Upper lobe of left lung (tissue), 6 donors: Measurements from ENCODE around the gene HOXB7. TPM values are rescaled to one million over a fixed set of nuclear protein-coding genes. Genes with fewer than 3 reads are reported as not detected.

Source experiments
- ATAC-seq, 2 donors: fragments of 200-7000 bp; cut with Tn5 transposase; one replicate each; pipeline ENCODE4 v1.9.1; 2022; ENCODE audit warnings: mild to moderate bottlenecking in 2 of 2, moderate library complexity in 2 of 2; ENCODE audit not compliant: low FRiP score in 2 of 2
- DNase-seq, 2 donors: peaks; one replicate each; pipeline ENCODE4 v3.0.0-alpha.2; 2019 to 2020
- H3K27ac ChIP-seq, 4 donors: fragments of 200-600 bp; sonication (generic); one replicate each; pipeline ENCODE4 v1.5.1; 2016 to 2019
- H3K27me3 ChIP-seq, 4 donors: fragments of 200-600 bp; sonication (generic); one replicate each; pipeline ENCODE4 v1.5.1; 2017 to 2019
- H3K36me3 ChIP-seq, 4 donors: fragments of 200-600 bp; sonication (generic); one replicate each; pipeline ENCODE4 v1.5.1; 2016 to 2019
- H3K4me1 ChIP-seq, 4 donors: fragments of 200-600 bp; sonication (generic); one replicate each; pipeline ENCODE4 v1.5.1; 2018 to 2019
- H3K4me3 ChIP-seq, 4 donors: fragments of 200-600 bp; sonication (generic); one replicate each; pipeline ENCODE4 v1.5.1; 2017 to 2019; ENCODE audit warnings: mild to moderate bottlenecking in 2 of 4, moderate library complexity in 1 of 4
- H3K9me3 ChIP-seq, 4 donors: fragments of 200-600 bp; sonication (generic); one replicate each; pipeline ENCODE4 v1.5.1; 2018 to 2019
- EP300 ChIP-seq, 4 donors: sonication (generic); formaldehyde crosslinking; IDR thresholded peaks; one replicate each; pipeline ENCODE4 v1.5.1; 2017; ENCODE audit warnings: antibody characterized with exemption in 4 of 4, control low read depth in 2 of 4
- POLR2A ChIP-seq, 4 donors: fragments of 450-650 bp; IDR thresholded peaks; one replicate each; pipeline ENCODE4 v1.5.1; 2016 to 2017; ENCODE audit warnings: antibody characterized with exemption in 4 of 4, mild to moderate bottlenecking in 2 of 4
- POLR2AphosphoS5 ChIP-seq, 2 donors: sonication (generic); formaldehyde crosslinking; IDR thresholded peaks; one replicate each; pipeline ENCODE4 v1.5.1; 2017; ENCODE audit warnings: antibody characterized with exemption in 2 of 2
- WGBS, 2 donors: methylation state at CpG; one replicate each; pipeline ENCODE4 v1.1.5; 2017 to 2018; 5-methylcytosine and 5-hydroxymethylcytosine counted together
- total RNA-seq, 6 donors: library from RNA; depleted of rRNA in 4 of 6; stranded (reverse); fragments of >200 nt in 4 of 6; gene quantifications; one replicate each; pipeline versions ENCODE4 v1.1.0 to v1.2.1, GENCODE V29; 2016 to 2021
- TF ChIP-seq, protein P1 (sequence below), 6 experiments: fragments of 450-650 bp in 4 of 6; fragments of 200-600 bp in 2 of 6; sonication (generic) in 2 of 6; IDR thresholded peaks; one replicate each; pipeline ENCODE4 v1.5.1; 2016 to 2019; ENCODE audit warnings: antibody characterized with exemption in 6 of 6
- donor health status: DM: no; HTN: no; CAD: no; lungs with moderate emphysema.
- donor health status: DM: no; HTN: yes; CAD: no; lungs with severe emphysema.

HOXB7 gene
- total RNA-seq, 6 donors from 2014 or later: 1.1 to 3.7 (median 1.3) TPM; not detected in 1

DNA sequence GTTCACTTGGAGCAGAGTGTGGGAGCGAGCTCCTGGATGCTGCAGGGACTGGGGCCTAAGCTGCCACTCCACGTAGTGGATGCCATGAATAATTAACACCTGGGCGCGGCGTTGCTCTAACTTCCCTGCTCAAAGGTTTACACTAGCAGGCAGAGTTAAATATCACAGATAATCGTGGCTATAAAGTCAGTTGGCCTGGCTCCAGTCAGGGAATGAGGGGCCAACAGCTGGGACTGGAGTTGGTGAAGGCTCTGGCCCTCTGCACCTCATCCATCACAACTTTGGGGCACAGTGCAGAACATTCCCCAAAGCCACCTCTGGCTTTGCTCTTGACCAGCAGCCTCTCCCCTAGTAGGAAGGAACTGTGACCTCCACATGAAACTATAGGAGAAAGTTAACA lies 43.6 kb downstream of the HOXB7 start:
- Histone ChIP-seq H3K36me3 (no peaks in the 10 kb centered on the region), H3K4me1 (peaks cover 5 to 15% (median 10%) of the 10 kb centered on the region in 4 donors), H3K27me3 (peaks cover 0 to 28% (median 10%) of the 10 kb centered on the region in 4 donors), H3K27ac (peak overlapping the region; percentile 7 to 87 (median 34)), H3K9me3 (no peaks in the 10 kb centered on the region), H3K4me3 (no peak overlapping the region)
- 37 to 54% methylated on average over 3 to 6 of the region's 6 CpGs for WGBS, 2 donors
- no peak for DNase-seq
- no peak for ATAC-seq
- no peak for TF ChIP-seq EP300 (IDR thresholded peaks at IDR 0.05)
- no peak for TF ChIP-seq POLR2A (IDR thresholded peaks at IDR 0.05)
- TF ChIP-seq, protein P1, sequence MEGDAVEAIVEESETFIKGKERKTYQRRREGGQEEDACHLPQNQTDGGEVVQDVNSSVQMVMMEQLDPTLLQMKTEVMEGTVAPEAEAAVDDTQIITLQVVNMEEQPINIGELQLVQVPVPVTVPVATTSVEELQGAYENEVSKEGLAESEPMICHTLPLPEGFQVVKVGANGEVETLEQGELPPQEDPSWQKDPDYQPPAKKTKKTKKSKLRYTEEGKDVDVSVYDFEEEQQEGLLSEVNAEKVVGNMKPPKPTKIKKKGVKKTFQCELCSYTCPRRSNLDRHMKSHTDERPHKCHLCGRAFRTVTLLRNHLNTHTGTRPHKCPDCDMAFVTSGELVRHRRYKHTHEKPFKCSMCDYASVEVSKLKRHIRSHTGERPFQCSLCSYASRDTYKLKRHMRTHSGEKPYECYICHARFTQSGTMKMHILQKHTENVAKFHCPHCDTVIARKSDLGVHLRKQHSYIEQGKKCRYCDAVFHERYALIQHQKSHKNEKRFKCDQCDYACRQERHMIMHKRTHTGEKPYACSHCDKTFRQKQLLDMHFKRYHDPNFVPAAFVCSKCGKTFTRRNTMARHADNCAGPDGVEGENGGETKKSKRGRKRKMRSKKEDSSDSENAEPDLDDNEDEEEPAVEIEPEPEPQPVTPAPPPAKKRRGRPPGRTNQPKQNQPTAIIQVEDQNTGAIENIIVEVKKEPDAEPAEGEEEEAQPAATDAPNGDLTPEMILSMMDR (IDR thresholded peaks at IDR 0.05): no peak
- TF ChIP-seq POLR2AphosphoS5 (IDR thresholded peaks at IDR 0.05): no peak

DNA sequence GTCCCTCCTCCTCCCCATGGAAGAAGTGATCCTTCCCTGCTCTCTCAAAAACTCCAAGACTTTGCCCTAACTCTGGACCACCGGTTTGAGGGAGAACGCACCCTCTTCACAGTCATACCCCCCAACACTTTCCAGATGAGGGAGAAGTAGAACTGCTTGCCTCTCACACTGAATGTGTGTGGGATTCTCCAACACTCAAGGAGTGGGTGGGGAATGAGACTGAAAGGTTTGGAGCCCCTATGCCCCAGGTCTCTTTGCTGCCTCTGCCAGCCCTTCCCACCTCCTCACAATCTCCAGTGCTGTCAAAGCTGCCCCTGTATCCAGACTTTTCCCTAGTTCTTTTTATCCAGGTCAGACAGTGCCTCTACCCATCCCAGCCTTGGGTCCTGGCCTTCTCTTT lies 44.1 kb downstream of the HOXB7 start:
- Histone ChIP-seq H3K9me3 (no peaks in the 10 kb centered on the region), H3K4me1 (peaks cover 5 to 15% (median 10%) of the 10 kb centered on the region in 4 donors), H3K27me3 (peaks cover 0 to 28% (median 10%) of the 10 kb centered on the region in 4 donors), H3K27ac (peak overlapping the region in 3 of 4 donors; percentile 7 to 83 (median 42)), H3K4me3 (no peak overlapping the region), H3K36me3 (no peaks in the 10 kb centered on the region)
- TF ChIP-seq EP300 (IDR thresholded peaks at IDR 0.05) (no peak), POLR2A (IDR thresholded peaks at IDR 0.05) (no peak), POLR2AphosphoS5 (IDR thresholded peaks at IDR 0.05) (no peak)
- TF ChIP-seq, protein P1 (IDR thresholded peaks at IDR 0.05): no peak
- WGBS, 2 donors: 43 to 49% methylated on average over 2 of the region's 2 CpGs
- no peak for ATAC-seq
- DNase-seq: no peak

DNA sequence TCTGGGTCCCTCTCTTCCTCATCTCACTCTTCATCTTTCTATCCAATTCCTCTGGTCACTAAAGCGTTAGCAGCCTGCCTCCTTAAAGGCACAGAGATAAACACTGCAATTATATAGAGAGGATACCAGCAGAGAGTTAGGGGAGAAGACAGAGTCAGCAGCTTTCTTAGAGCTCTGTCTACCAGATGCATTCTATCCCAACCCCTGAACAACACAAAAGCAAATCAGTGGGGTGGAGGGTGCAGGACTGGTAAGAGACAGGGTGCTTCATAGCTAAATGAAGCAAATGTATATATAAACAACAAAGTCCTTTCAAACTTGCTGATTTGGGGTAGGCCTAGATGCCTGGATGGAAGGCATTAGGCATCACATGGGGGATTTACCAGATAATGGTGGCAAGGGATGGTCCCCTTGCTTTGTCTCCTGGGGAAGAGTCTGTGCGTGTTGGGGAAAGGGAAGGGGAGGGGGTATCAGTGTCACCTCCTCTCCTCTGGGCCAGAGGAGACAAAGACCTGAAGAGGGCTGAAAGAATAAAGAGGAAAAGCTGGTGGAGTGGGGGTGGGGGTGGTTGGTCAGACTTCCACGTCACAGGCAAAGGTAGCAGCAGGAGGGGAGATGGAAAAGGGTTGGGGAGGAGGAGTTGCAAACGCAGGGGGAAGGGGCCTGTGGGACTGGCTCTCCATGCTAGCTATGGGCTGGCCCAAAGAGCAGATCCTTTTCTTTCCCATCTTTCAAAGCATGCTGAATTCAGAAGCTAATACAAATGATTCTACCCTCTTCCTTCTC lies 44.7 kb downstream of the HOXB7 start:
- Histone ChIP-seq H3K4me1 (peaks cover 9 to 15% (median 11%) of the 10 kb centered on the region in 4 donors), H3K27me3 (peaks cover 0 to 28% (median 10%) of the 10 kb centered on the region in 4 donors), H3K27ac (peak overlapping the region in 2 of 4 donors; percentile 53 to 83), H3K9me3 (no peaks in the 10 kb centered on the region), H3K36me3 (no peaks in the 10 kb centered on the region), H3K4me3 (no peak overlapping the region)
- DNase-seq: no peak
- no peak for ATAC-seq
- WGBS, 2 donors: 52 to 55% methylated on average over 4 of the region's 4 CpGs
- TF ChIP-seq POLR2A (IDR thresholded peaks at IDR 0.05) (no peak), EP300 (IDR thresholded peaks at IDR 0.05) (no peak), POLR2AphosphoS5 (IDR thresholded peaks at IDR 0.05) (no peak)
- TF ChIP-seq, protein P1 (IDR thresholded peaks at IDR 0.05): no peak

DNA sequence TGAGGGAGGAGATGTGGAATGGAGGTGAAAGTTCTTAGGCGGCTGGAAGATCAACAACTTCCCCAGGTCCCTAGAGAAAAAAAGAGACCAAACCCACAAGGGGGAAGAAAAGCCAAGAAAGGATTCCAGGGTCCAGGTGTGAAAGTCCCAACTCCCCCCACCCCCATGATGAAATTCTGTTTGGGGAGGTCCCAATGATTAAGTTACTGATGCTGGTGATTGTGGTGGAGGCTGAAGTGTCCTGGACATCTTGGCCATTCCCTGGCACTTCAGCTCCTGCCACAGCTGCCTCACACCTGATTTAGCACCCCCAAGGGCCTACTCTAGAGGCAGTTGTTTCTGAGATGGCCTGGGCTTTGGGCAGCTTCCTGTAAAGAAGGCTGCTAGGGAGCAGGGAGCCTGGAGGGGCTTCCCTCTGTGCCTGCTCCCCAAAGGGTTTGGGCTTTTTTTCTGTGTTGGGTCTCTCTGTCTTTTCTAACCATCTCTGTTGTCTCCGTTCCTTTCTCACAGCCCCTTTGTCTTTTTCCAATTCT lies 45.7 kb downstream of the HOXB7 start:
- Histone ChIP-seq H3K27me3 (peaks cover 0 to 28% (median 6%) of the 10 kb centered on the region in 4 donors), H3K4me3 (no peak overlapping the region), H3K27ac (peak overlapping the region in 3 of 4 donors; percentile 53 to 83 (median 56)), H3K9me3 (no peaks in the 10 kb centered on the region), H3K36me3 (no peaks in the 10 kb centered on the region), H3K4me1 (peaks cover 9 to 17% (median 13%) of the 10 kb centered on the region in 4 donors)
- TF ChIP-seq POLR2A (IDR thresholded peaks at IDR 0.05): no peak
- no peak for TF ChIP-seq POLR2AphosphoS5 (IDR thresholded peaks at IDR 0.05)
- TF ChIP-seq, protein P1 (IDR thresholded peaks at IDR 0.05): no peak
- TF ChIP-seq EP300 (IDR thresholded peaks at IDR 0.05): no peak
- DNase-seq (no peak), ATAC-seq (no peak)
- 56 to 60% methylated on average over 2 of the region's 2 CpGs for WGBS, 2 donors
